IPS-20b (cell line): Measurements from ENCODE around the gene FAM98C.
"Not testable (repeated sequence)": the region's sequence is repeated elsewhere in the genome, so short reads cannot be mapped to it uniquely, and the experiment has no call there.

Source experiments
- H3K27ac ChIP-seq: one replicate; pipeline ENCODE4 v1.5.1; 2013; ENCODE audit warnings: low read length
- H3K27me3 ChIP-seq: 2 replicates; pipeline ENCODE4 v1.6.1; 2013; ENCODE audit warnings: mild to moderate bottlenecking, low read length, inconsistent platforms; ENCODE audit not compliant: insufficient read depth
- H3K36me3 ChIP-seq: 2 replicates; pipeline ENCODE4 v1.6.1; 2013; ENCODE audit warnings: low read depth, mild to moderate bottlenecking, inconsistent platforms, low read length, moderate library complexity; ENCODE audit not compliant: insufficient read depth
- H3K4me1 ChIP-seq: 2 replicates; pipeline ENCODE4 v1.6.1; 2013; ENCODE audit warnings: mild to moderate bottlenecking, control low read depth, inconsistent platforms, low read length, moderate library complexity; ENCODE audit not compliant: insufficient read depth
- H3K4me3 ChIP-seq: 2 replicates; pipeline ENCODE4 v1.5.1; 2013; ENCODE audit warnings: mild to moderate bottlenecking, low read length, inconsistent platforms
- H3K9ac ChIP-seq: 2 replicates; pipeline ENCODE4 v1.6.1; 2013; ENCODE audit warnings: low read depth, mild to moderate bottlenecking, inconsistent platforms, low read length, moderate library complexity
- H3K9me3 ChIP-seq: 2 replicates; pipeline ENCODE4 v1.6.1; 2013; ENCODE audit warnings: mild to moderate bottlenecking, low read depth, low read length, inconsistent platforms; ENCODE audit not compliant: insufficient read depth

Gene FAM98C

GRCh38 chr19:38402623-38402966, 298 bp upstream of the FAM98C start:
- Histone ChIP-seq H3K4me3 (peak overlapping the region; percentile 47), H3K36me3 (no peaks in the 10 kb centered on the region), H3K9ac (no peak overlapping the region), H3K9me3 (no peaks in the 10 kb centered on the region), H3K27me3 (peaks cover 45% of the 10 kb centered on the region), H3K4me1 (no peaks in the 10 kb centered on the region), H3K27ac (no peak overlapping the region)

DNA sequence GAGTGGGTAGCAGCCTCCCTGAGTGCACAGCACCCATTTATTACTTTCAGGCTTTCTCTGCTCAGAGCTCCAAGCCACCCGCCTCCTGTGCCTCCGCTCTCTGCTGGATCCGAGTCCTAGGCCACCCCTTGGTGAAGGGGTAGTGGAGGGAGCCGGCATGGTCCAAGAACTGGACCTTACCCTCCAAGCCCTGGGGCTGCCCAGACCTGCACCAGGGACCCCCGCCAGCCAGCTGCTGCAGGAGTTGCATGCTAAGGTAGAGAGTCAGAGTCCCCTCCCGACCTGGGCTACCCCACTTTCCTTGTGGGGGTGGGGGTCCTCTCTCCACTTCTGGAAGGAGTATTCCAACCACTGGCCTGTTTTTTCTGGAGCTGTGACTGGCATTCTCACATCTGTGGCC, 2.0 kb downstream of the FAM98C start:
- H3K27ac ChIP-seq, result no peak overlapping the region
- H3K4me1 ChIP-seq, result no peaks in the 10 kb centered on the region
- no peak overlapping the region for H3K9ac ChIP-seq

GRCh38 chr19:38405276-38405675, 2.4 kb downstream of the FAM98C start:
- Histone ChIP-seq H3K27ac (no peak overlapping the region), H3K4me3 (no peak overlapping the region)

More for the DNA sequence above, 2.0 kb downstream of the FAM98C start:
- H3K36me3 ChIP-seq, result no peaks in the 10 kb centered on the region
- no peaks in the 10 kb centered on the region for H3K9me3 ChIP-seq
- H3K4me3 ChIP-seq, result no peak overlapping the region
- peaks cover 23% of the 10 kb centered on the region for H3K27me3 ChIP-seq

DNA sequence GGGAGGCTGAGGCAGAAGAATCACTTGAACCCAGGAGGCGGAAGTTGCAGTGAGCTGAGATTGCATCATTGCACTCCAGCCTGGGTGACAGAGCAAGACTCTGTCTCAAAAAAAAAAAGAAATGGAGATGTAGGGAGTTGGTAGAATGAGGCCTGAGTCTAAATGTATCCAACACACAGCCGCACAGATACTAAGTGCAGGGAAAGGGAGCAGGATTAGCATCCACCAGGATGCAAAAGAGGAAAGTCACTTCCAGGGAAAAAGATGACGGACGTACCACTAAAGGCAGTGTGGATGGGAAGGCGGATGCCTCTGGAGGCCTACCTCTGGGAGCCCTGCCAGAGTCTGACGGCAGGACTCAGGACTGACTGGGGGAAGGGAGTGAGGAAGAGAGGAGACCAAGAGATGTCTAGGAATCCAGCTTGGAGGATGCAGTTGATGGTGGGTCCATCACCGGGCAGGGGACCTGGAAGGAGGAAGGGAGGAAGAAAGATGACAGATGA, 6.8 kb downstream of the FAM98C start:
- no peak overlapping the region for H3K27ac ChIP-seq
- H3K9me3 ChIP-seq, result no peaks in the 10 kb centered on the region
- H3K4me1 ChIP-seq, result no peaks in the 10 kb centered on the region
- H3K9ac ChIP-seq, result no peak overlapping the region
- H3K36me3 ChIP-seq, result no peaks in the 10 kb centered on the region
- no peaks in the 10 kb centered on the region for H3K27me3 ChIP-seq
- H3K4me3 ChIP-seq, result no peak overlapping the region

More at GRCh38 chr19:38405276-38405675, 2.4 kb downstream of the FAM98C start:
- H3K4me1 ChIP-seq, result no peaks in the 10 kb centered on the region
- H3K27me3 ChIP-seq, result peaks cover 19% of the 10 kb centered on the region
- no peak overlapping the region for H3K9ac ChIP-seq
- H3K9me3 ChIP-seq, result no peaks in the 10 kb centered on the region
- no peaks in the 10 kb centered on the region for H3K36me3 ChIP-seq

GRCh38 chr19:38410407-38410806, 7.5 kb downstream of the FAM98C start:
- not testable (repeated sequence) for H3K36me3 ChIP-seq, H3K9ac ChIP-seq, H3K27ac ChIP-seq, H3K9me3 ChIP-seq, H3K4me1 ChIP-seq, H3K27me3 ChIP-seq, H3K4me3 ChIP-seq

- H3K4me1 ChIP-seq, result no peaks in the 10 kb centered on the region
- no peak overlapping the region for H3K27ac ChIP-seq
- no peaks in the 10 kb centered on the region for H3K27me3 ChIP-seq
Measured at GRCh38 chr19:38411041-38411712, 8.3 kb downstream of the FAM98C start.

DNA sequence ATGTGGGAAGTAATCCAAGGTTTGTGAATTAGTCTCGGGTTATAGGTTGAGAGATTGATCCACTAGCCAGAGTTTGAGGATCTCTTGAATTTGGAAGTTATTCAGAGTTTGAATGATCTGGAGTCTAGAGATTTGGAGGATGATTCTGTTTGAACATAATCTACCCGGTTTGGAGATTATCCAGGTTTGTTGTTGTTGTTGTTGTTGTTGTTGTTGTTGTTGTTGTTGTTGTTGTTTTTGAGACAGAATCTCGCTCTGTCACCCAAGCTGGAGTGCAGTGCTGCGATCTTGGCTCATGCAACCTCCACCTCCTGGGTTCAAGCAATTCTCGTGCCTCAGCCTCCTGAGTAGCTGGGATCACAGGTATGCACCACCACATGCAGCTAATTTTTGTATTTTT, 9.0 kb downstream of the FAM98C start:
- not testable (repeated sequence) for H3K9me3 ChIP-seq

More at GRCh38 chr19:38411041-38411712, 8.3 kb downstream of the FAM98C start:
- Histone ChIP-seq H3K9ac (no peak overlapping the region), H3K4me3 (no peak overlapping the region), H3K36me3 (no peaks in the 10 kb centered on the region), H3K9me3 (no peaks in the 10 kb centered on the region)

DNA sequence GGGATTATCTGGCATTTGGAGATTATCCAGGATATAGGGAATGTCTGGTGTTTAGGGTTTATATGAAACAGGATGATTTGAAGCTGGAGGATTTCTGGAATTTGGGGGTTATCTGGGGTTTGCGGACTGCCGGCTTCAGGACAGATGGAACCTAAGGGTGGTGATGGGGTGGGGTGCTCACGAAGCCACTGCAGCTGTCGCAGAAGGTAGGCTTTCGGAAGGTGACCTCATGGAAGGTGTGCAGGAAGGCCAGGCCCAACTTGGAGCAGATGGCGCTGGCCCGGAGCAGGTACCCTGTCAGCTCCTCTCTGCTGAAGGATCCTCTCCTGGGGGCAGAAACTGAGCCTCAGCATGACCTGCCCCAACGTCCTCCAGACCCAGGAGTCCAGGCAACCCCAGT, 9.6 kb downstream of the FAM98C start:
- Histone ChIP-seq H3K9me3 (no peaks in the 10 kb centered on the region), H3K27me3 (no peaks in the 10 kb centered on the region), H3K4me3 (no peak overlapping the region), H3K9ac (no peak overlapping the region), H3K36me3 (no peaks in the 10 kb centered on the region), H3K4me1 (no peaks in the 10 kb centered on the region), H3K27ac (no peak overlapping the region)

More for the DNA sequence above, 9.0 kb downstream of the FAM98C start:
- H3K36me3 ChIP-seq, H3K4me1 ChIP-seq, H3K27me3 ChIP-seq, H3K4me3 ChIP-seq, H3K9ac ChIP-seq, H3K27ac ChIP-seq: not testable (repeated sequence)

GRCh38 chr19:38412961-38413360, 10.1 kb downstream of the FAM98C start:
- Histone ChIP-seq H3K4me1 (no peaks in the 10 kb centered on the region), H3K9ac (no peak overlapping the region), H3K36me3 (no peaks in the 10 kb centered on the region)

GRCh38 chr19:38413416-38413815, 10.5 kb downstream of the FAM98C start:
- no peaks in the 10 kb centered on the region for H3K9me3 ChIP-seq
- H3K4me3 ChIP-seq, result no peak overlapping the region
- H3K9ac ChIP-seq, result no peak overlapping the region
- peaks cover 2% of the 10 kb centered on the region for H3K27me3 ChIP-seq
- no peaks in the 10 kb centered on the region for H3K4me1 ChIP-seq
- H3K36me3 ChIP-seq, result no peaks in the 10 kb centered on the region
- no peak overlapping the region for H3K27ac ChIP-seq

More at GRCh38 chr19:38412961-38413360, 10.1 kb downstream of the FAM98C start:
- Histone ChIP-seq H3K9me3 (no peaks in the 10 kb centered on the region), H3K4me3 (no peak overlapping the region), H3K27me3 (no peaks in the 10 kb centered on the region), H3K27ac (no peak overlapping the region)

DNA sequence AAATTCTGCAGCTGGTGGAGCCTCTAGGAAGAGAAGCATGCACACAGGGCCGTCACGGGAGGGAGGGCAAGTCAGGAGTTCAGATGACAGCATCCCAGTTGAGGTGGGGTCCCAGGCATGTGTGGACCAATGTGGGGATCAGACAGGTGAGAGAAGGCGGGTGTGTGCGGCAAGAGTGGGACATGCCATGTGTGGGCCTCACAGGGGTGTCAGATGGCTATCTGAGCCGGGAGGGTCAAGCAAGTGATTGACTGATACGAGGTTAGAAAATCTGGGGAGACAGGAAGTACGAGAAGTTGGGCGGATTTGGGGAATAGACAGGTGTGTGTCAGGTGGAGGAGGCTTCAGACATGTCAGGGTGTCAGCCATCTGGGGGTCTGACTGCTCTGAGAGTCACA, 14.3 kb downstream of the FAM98C start:
- Histone ChIP-seq H3K4me3 (peak overlapping the region; percentile 74; the same call in 1 of the 2 replicates), H3K9ac (peak overlapping the region; percentile 25; the same call in 1 of the 2 replicates), H3K9me3 (no peaks in the 10 kb centered on the region), H3K27ac (no peak overlapping the region), H3K27me3 (peaks cover 11% of the 10 kb centered on the region), H3K4me1 (no peaks in the 10 kb centered on the region), H3K36me3 (no peaks in the 10 kb centered on the region)
